Cardiac fibroblast (primary cell): ENCODE results near the gene SAV1.

Experiments
- DNase-seq, 2 donors: peaks; one replicate each; pipeline versions ENCODE4 v3.0.0 to v3.0.0-alpha.2; 2010; ENCODE audit warnings: low read depth in 2 of 2
- H3K4me3 ChIP-seq, 2 donors: replicated peaks in 1 of 2; 1 replicate in 1 of 2; 2 replicates in 1 of 2; pipeline ENCODE4 v1.5.1; 2011; ENCODE audit warnings: low read depth in 2 of 2, low read length in 2 of 2, mild to moderate bottlenecking in 2 of 2, moderate library complexity in 1 of 2
- CTCF ChIP-seq: IDR thresholded peaks from one replicate; pipeline ENCODE4 v1.5.1; 2011; ENCODE audit warnings: low read depth, mild to moderate bottlenecking, low read length, inconsistent platforms

The SAV1 gene

DNA sequence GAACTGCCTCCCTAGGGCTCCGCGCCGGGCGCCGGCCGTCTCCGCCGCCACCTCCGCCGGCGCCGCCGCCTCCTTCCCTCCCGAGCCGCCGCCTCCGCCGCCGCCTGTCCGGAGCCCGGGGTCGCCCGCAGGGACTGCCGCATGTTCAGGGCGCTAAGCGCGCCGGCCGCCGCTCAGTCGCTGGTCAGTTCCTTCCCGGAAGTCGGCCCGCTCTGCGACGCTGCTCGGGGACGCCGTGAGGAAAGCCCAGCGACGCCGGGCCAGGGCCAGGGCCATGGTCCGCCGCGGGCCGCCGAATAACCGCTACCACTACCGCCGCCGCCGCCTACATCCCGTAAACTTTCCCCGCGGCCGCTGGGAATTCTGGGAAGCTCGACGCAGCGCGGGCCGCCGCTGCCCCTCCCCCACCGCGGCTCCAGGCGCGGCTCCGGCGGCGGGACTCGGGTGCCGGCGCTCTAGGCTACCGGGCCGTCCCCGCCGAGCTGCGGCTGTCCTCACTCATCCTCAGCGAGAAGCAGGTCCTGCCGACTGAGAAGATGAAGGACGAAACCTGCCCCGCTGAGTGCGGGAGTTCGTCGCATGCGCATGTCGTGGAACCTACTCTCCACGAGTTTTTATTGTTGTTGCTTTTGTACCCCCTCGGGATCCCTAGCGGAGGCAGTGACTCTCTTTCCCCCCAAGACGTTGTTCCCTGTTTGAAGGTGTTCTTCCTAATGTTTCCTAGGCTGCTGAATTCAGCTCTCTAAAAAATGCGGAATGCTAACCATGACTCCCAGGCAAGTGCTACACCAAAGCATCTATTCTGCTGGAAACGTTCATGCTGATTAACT lies at the start of gene SAV1:
Gene SAV1 (minus strand): TSS at position 311 of the 830 bp plus-strand sequence. CDS start 339 bp downstream, outside the sequence.
- peak; percentile 83 to 86 for DNase-seq
- no peak for TF ChIP-seq CTCF
- H3K4me3 ChIP-seq = peak within 1 kb of the TSS; percentile 73 to 79

DNA sequence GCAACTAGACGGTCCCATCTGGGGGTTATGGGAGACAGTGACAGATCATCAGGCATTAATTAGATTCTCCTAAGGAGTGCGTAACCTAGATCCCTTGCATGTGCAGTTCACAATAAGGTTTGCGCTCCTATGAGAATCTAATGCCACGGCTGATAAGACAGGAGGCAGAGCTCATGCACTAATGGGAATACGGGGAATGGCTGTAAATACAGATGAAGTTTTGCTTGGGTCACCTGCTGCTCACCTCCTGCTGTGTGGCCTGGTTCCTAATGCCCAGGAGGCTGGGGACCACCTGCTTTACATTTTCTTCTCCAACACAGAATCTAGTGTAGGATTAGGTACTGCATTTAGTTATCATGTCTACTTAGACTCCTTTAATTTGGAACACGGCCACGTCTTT lies 49.7 kb upstream of the SAV1 start:
- no peak overlapping the region for H3K4me3 ChIP-seq
- no peak for DNase-seq
- no peak for TF ChIP-seq CTCF

GRCh38 chr14:50714450-50715073 lies 46.5 kb upstream of the SAV1 start:
- no peak overlapping the region for H3K4me3 ChIP-seq
- peak; percentile 77 for TF ChIP-seq CTCF
- peak; percentile 63 to 69 for DNase-seq

DNA sequence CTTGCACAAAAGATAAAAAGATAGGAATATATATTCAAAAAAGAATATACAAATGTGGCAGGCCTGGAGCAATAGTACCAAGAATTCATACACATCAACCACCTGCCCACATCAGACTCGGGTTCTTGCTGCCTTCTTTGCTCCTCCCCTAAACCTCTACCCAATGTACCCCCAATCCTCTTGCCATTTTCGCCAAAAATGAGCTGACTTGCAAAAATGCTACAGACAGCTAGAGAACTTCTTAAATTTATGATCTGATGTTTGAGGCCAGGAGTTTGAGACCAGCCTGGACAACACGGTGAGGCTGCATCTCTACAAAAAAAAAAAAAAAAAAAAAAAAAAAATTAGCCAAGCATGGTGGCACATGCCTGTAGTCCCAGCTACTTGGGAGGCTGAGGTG lies 42.9 kb upstream of the SAV1 start:
- no peak for DNase-seq
- no peak for TF ChIP-seq CTCF

DNA sequence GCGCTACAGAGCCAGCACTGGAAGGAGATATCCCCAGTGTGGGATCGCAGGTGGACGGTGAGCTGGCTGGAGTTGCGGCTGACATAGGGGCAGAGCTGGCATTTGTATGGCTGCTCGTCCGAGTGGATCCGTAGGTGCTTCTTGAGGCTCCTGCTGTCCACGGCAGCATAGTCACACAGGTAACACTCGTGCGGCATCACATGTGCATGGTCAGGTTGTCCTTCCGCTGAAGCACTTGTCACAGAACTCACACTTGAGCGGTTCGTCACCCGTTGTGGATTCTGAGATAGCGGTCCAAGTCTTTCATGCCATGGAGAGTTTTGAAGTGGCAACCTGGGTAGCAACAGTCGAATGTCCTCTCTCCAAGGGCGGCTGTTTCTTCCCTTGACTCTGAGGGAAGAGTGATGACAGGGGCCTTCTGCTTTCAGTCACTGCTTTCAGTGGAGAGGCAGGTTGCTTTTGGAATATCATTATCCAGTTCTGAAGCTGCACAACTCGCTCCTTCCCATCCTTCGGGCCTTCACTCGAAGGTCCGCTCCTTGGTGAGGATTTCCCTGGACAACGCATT lies 37.0 kb upstream of the SAV1 start:
- DNase-seq = no peak
- no peak overlapping the region for H3K4me3 ChIP-seq
- no peak for TF ChIP-seq CTCF

More for the DNA sequence above, 42.9 kb upstream of the SAV1 start:
- H3K4me3 ChIP-seq = no peak overlapping the region

DNA sequence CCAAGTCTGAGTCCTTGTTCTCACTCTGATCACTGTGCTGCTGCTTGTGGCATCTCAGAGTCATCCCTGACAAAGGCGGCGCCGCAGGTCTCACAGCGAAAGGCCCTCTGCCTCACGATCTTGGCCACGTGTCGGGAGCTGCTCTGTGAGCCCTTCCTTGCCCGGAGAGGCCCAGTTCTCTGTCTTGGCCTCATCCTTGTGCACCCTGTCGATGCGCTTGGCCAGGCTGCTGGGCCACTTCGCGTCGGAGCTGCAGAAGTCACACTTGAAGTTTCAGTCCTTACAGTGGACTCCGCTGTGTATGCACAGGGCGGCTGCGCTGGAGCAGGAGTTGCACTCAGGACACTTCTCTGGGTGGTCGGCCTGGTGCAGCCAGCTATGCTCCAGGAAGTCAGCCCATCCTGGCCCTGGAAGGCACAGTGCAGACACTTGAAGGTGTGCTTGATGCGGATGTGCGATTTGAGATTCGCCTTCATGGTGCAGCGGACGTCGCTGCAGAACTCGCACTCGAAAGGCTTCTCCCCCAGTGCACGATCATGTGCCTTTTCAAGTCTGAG lies 36.4 kb upstream of the SAV1 start:
- TF ChIP-seq CTCF = no peak
- no peak for DNase-seq
- no peak overlapping the region for H3K4me3 ChIP-seq
